Caki2 (cell line): ENCODE results near the gene FAF2. TPM values are rescaled to one million over a fixed set of nuclear protein-coding genes. Genes with fewer than 3 reads are reported as not detected.

Experiments
- DNase-seq: peaks from one replicate; pipeline ENCODE4 v3.0.0-alpha.2; 2015; ENCODE audit warnings: low read depth
- in situ Hi-C: cut with HindIII; loops from 2 replicates; pipeline ENCODE4 v1.10.0; 2016; ENCODE audit warnings: low sequenced_read_pairs, low pct_unique_long_range_greater_than_20kb, mixed read lengths
- total RNA-seq: library from RNA; depleted of rRNA; stranded (reverse); fragments of >200 nt; shearing (Covaris generic); gene quantifications from 2 replicates; pipeline ENCODE4 v1.2.3, GENCODE V29; 2014; ENCODE audit warnings: low replicate concordance

Gene FAF2
- total RNA-seq, 1 experiment from 2014 or later: 31.4 TPM

DNA sequence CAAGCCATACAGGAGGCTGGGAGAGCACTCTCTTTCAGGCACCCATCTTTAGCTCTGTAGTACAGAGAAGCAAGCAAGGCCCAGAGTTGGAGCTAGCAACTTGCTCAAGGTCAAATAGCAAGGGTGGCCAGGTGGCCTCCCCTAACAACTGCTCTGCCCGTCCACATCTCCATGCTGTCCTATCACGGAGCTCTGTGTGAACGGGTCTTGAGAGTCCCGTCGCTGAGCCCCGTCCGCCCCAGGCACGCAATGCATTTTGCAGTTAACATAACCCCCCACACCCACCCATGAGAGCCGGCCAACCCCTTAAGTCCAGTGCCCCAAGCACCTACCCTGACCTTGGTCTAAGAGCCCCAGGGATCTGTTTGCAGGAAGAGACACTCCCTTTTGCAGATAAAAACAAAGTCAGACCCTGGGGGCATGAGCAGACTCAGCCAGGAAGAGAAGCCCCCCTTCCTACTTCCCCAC, 87.5 kb downstream of the FAF2 start:
- in situ Hi-C loops: no loop called here
- DNase-seq: no peak

DNA sequence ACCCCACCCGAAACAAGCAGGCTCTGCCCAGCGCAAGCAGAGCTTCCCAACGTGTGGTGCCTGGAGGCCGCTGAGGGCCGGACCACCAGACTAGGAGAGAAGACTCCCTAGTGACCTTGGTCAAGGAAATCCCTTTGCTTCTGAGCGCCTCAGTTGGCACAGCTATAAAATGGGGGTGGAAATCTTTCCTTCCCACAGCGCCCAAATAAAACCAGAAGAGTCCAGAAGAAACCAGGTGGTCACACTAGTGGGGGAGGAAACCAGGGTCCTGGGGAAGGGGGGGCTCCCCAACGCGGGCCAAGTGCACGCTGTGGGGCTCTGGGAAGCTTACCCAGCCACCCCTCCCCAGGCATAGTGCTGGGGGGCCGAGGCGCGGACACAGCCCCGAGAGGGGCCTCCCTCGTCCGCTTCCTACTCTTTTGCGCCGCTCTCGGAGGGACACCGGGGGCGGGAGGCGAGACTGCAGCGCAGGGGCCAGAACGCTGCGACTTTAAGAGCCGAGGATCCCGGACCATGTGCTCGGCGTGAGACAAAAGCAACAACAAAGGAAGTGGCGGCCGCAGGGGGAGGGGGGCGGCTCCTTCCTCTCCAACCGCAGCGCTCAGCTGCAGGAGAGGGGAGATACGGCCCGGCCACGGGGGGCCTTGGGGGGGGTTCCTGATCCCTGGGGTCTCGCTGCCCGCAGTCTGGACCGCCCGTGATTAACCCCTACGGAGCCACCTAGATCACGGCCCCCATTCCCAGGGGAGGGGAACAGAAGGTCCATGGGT, 88.1 kb downstream of the FAF2 start:
- in situ Hi-C loops: no loop called here
- DNase-seq: peak; percentile 78

GRCh38 chr5:176536902-176537553, 88.8 kb downstream of the FAF2 start, which contains the start of gene RNF44:
Gene RNF44, minus strand, starts transcription at chr5:176537402. Its CDS starts 4,930 bp downstream, at chr5:176532472.
- in situ Hi-C loops: no loop called here
- peak; percentile 99 for DNase-seq

DNA sequence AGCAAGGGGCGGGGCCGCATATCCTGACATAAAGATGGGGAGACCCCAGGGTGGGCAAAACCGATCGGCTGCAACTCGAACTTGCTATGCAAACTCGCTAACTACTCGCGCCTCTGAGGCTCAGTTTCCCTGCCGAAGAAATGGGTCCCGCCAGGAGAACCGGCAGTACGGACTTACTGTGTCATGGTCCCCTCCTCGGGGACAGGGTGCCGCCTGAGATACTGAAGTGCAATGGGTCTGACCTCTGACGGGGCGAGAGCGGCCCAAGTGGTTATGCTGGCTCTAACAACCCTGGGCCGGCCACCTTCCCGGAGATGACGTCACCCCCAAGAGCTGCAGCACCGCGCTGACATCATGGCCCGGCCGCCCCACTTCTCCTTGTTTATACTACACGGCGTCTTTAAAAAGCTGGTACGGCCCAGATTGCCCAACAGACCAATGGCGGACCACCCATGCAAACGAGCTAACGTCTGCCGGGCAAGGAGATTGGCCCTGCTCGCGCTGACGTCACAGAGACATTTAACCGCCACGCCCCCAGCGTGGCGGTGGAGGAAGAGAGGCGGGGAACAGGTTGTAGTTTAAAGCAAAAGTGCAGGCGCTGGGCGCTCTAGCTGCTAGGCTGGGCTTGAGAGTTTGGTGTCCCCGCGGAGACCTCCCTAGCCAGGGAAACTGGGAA, 89.5 kb downstream of the FAF2 start:
- in situ Hi-C loops: no loop called here
- peak; percentile 99 for DNase-seq

DNA sequence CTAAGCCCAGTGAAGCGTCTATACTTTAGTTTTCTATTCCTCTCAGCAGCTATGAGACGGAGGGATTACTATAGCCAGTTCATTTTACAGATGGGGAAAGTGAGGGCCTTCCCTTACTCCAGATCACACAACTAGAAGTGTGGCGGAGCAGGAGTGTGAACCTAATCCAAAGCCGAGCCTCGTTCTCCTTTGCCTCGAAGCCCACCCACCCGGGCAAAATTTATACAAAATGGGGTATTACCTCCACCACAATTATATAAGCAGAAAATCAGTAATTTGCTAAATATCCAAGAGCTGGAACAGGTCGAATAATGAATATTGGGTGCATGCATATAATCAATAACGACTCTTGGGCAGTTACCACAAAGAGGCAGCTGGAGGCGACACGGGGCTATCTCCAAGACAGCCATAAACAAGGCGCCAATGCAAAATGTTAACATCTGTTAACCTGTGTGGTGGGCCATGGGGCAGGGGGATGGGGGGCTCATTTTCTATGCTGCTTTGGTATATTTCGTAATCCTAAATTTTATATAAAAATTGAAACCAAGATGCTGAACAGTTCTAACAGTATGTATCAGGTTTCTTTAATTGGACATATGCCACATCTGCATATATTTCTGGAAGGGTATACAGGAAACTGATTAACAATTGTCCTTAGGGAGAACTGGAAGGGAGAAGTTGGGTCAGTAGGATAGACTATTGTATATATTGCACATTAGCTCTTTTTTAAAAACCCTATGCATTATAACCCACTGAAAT, 90.2 kb downstream of the FAF2 start:
- in situ Hi-C loops: no loop called here
- no peak for DNase-seq

GRCh38 chr5:176538989-176539384, 90.8 kb downstream of the FAF2 start:
- in situ Hi-C loops: no loop called here
- DNase-seq: no peak

DNA sequence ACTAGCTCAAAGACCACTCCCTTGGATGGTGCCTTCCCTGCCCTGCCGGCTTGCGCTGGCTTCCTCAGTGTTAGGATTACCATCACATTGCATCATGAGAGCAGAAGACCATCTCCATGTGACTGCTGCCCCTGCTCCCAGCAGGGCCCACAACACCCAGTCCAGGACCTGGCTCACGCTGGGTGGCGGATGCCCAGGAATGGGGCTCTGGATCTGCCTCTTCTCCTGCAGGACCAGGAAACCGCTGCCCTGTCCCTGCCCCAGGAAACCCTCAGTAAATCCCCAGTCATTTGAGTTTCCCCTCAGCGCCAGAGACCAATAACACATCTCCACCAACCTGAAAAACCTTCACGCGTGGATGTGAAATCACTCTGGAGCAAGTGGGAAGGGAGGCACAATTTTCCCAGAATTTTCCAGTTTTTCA, 92.3 kb downstream of the FAF2 start:
- in situ Hi-C loops: no loop called here

DNA sequence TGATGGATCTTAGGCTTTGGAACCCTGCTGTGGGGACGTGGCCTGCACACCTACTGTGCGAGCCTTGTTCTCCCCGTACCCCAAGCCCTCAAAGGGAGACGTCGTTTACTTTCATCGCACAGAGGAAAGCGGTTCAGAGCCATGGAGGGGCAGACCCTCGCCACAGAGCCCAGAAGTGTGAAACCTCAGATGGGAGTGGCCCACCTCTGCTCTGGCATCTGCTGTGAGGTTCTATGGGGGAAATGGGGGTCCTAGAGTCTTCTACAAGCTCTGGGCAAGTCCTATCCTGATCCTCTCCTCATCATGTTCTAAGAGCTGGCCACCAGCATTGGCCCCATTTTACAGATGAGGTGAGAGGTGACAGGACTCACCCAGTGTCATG, 92.8 kb downstream of the FAF2 start:
- in situ Hi-C loops: no loop called here
- no peak for DNase-seq

More for the DNA sequence above, 92.3 kb downstream of the FAF2 start:
- DNase-seq: no peak

DNA sequence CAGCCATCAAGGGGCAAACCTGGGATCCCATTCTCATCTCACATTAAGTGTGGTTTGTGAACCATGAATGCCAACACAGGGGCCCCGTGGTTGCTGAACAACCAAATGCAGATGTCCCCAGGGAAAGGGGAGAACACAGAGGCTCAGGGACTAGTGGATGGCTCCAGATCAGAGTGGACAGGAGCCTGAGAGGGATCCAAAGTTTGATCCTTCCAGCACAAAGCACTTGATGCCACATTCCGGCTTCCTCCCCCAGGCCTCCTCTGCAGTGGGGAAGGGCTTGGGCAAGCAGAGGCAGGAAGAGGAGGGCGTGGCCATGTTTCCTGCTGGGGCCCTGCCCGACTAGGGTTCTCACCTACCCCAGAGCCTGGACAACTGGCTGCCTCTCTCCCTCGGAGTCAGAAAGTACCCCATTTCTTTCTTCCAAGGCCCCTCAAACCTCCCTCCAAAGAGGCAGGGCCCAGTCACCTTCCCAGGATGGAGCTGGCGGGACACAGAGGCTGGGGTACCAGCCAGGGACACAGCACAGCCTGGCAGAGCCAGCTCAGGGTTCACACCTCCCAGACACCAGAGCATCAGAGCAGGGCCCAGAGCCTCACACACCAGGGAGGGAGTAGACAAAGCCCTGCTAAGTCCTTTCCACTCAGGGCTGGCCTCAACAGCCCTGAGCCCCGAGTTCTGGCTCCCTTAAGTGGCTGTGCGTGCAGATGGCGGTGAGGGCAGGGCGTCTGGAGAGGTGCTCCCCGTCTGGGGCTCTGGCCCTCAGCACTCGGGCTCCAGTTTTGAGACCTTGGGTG, 93.4 kb downstream of the FAF2 start:
- in situ Hi-C loops: no loop called here
- DNase-seq: peak; percentile 47

- in situ Hi-C loops: no loop called here
- DNase-seq: no peak
Observed at GRCh38 chr5:176542135-176542595, 94.0 kb downstream of the FAF2 start.

DNA sequence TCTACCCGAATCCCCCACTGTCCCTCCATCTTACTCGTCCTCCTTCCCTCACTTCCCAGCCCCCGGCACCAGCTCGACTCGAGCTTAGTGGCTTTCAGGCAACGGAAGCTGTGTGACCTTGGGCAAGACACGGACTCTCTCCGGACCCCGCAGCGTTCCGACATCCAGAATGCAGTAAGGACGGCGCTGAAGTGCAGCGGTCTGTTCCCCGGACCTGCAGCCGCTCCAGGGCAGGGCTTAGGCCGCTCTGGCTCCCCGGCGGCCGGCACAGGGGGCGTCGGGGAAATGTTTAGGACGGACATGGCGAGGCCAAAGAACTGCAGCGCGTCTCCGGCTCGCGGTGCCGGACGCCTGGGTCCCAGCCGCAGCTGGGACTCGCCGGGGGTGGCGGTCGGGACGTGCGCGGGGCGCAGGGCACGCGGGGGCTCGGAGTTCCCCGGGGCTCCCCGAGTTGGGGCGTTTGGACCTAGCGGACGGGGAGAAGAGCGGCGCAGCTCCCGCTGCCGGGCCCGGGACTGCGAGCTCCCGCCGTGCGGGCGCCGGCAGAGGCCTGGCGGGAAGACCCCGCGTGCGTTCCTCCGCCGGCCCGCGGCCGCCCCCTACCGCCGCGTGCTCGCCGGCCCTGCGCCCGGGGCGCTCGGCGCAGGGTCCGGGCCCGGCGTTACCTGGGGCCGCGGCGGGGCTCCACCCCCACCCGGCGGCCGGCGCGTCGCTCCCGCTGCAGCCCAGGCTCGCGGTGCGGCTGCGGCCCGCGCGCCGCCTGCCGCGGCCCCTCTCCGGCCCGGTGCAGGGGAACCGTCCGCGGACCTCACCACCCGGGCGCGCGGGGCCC, 94.6 kb downstream of the FAF2 start:
- DNase-seq: peak; percentile 38
- in situ Hi-C loops: no loop called here

DNA sequence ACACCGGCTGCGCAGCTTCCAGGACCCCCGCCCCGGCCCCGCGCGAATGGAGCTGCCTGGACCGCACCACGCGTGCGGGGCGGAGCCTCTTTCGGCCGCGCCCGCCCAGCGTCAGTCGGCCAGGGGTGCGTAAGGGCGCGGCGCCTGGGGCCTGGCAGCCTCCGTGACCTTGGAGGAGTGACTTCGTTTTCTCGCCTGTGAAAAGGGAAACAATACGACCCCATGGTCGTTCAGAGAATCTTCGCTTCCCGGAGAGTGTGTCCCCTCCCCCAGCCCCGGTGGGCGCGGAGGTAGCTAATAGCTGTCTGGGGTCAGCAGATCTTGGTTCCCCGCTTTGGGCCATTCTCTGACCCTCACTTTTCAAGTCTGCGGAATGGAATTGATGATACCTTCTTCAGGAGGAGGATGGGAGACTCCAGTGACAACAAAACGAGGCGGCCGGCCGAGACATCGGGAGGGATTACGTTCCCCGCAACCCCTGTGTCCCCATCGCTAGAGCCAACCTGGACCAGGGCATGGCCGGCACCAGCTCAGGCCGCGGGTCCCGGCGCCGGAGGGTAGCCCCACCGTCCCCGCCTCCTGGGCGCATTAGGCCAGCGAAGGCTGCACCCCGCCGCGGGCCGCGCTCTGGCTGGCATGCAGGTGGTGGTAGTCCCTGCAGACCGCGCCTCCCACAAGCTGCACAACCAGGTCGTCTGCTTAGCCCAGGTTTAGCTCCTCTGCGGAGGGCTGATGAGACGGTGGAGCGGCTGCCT, 95.4 kb downstream of the FAF2 start:
- peak; percentile 72 for DNase-seq
- in situ Hi-C loops: no loop called here

GRCh38 chr5:176545388-176545736, 97.2 kb downstream of the FAF2 start:
- in situ Hi-C loops: no loop called here
- DNase-seq: no peak

DNA sequence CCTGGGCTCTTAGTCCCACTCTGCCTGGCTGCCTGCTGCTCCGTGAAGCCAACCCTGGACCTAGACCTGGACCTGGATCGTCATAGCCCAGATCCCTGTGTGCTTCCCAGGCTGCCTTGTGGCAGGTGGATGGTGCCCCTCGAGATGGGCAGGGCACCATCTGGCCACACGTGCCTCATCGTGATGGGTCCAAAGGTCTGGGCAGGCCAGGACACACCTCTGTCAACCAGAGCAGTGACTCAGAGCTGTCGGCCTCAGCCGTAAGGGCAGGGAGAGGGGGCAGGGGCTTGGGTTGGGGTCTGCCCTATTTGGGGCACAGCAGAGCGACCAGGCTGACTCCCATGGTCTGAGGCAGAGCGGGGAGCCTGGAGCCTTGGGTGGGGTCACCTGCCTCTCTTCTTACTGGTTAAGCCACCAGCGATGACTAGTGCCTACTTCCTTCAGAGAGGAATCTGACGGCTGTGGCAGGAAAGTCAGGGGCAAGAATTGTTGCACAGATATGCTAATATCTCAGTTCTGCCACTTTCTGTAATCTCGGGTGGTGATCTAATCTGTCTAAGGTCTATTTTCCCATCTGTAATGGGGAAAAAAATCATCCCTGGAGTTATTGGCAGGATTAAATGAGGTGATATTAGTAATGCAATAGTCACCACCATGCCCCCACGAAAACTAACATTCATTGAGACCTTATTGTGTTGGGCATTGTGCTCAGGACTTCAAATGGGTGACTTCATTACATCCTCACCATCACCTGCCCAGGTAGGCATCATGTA, 97.7 kb downstream of the FAF2 start:
- in situ Hi-C loops: no loop called here
- peak; percentile 54 for DNase-seq

DNA sequence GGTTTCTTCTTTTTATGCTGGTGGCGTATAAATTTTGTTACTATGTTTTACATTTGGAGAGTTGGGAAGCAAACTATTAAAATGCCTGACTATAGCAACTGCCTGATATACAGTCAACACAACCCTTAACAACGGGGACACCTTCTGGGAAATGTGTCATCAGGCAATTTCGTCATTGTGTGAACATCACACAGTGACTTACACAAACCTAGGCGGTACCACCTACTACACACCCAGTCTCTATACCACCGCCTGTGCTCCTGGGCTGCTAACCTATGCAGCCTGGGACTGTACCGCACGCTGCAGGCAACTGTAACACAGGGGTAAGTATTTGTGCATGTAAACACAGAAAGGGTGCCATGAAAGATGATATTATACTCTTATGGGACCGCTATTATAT, 99.6 kb downstream of the FAF2 start:
- in situ Hi-C loops: no loop called here
- DNase-seq: peak; percentile 45
